Osteocyte (in vitro differentiated cells): Measurements from ENCODE around the gene SPON1. TPM values are rescaled to one million over a fixed set of nuclear protein-coding genes. Genes with fewer than 3 reads are reported as not detected.

Source experiments
- DNase-seq: peaks from one replicate; pipeline ENCODE4 v3.0.0; 2021; ENCODE audit warnings: mixed read lengths; ENCODE audit not compliant: unreplicated experiment; ENCODE audit errors: extremely low spot score
- H3K27ac Mint-ChIP-seq: one replicate; pipeline ENCODE4 v1.8.0; 2021; ENCODE audit warnings: mild to moderate bottlenecking, mixed read lengths; ENCODE audit not compliant: unreplicated experiment
- H3K27me3 Mint-ChIP-seq: one replicate; pipeline ENCODE4 v1.8.0; 2021; ENCODE audit warnings: mixed read lengths; ENCODE audit not compliant: unreplicated experiment
- H3K36me3 Mint-ChIP-seq: one replicate; pipeline ENCODE4 v1.8.0; 2021; ENCODE audit warnings: mixed read lengths; ENCODE audit not compliant: unreplicated experiment
- H3K4me1 Mint-ChIP-seq: one replicate; pipeline ENCODE4 v1.8.0; 2021; ENCODE audit warnings: mixed read lengths; ENCODE audit not compliant: unreplicated experiment
- H3K4me3 Mint-ChIP-seq: one replicate; pipeline ENCODE4 v1.8.0; 2021; ENCODE audit warnings: mild to moderate bottlenecking, moderate library complexity, mixed read lengths; ENCODE audit not compliant: unreplicated experiment
- H3K9me3 Mint-ChIP-seq: one replicate; pipeline ENCODE4 v1.8.0; 2021; ENCODE audit warnings: mixed read lengths; ENCODE audit not compliant: unreplicated experiment
- total RNA-seq: library from RNA; stranded (reverse); gene quantifications from 2 replicates; pipeline ENCODE4 v1.2.1, GENCODE V29; 2021
- TF ChIP-seq, protein P1 (sequence below): fragments of 200-600 bp; sonication (generic); IDR thresholded peaks from 2 replicates; pipeline ENCODE4 v1.5.0; 2021; ENCODE audit warnings: antibody characterized with exemption, mild to moderate bottlenecking, moderate library complexity

Gene SPON1
- total RNA-seq, 1 donor from 2014 or later: 0.05 TPM

DNA sequence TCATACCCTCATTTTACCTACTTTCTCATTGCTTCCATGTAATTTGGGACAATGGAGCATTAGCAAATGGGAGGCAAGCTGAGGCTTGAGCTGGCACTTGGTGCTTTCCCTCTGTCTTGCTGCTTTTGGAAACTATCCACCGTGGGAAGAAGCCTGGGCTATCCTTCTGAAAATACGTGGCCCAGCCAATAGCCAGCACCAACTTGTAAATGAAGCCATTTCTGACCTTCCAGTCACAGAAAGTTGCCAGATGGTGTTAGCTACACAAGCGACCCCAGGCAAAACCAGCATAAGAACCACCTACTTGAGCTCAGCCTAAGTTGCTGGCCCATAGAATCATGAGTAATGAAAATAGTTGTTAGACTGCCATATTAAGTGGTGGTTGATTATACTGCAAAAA lies 18.5 kb upstream of the SPON1 start:
- TF ChIP-seq, protein P1, sequence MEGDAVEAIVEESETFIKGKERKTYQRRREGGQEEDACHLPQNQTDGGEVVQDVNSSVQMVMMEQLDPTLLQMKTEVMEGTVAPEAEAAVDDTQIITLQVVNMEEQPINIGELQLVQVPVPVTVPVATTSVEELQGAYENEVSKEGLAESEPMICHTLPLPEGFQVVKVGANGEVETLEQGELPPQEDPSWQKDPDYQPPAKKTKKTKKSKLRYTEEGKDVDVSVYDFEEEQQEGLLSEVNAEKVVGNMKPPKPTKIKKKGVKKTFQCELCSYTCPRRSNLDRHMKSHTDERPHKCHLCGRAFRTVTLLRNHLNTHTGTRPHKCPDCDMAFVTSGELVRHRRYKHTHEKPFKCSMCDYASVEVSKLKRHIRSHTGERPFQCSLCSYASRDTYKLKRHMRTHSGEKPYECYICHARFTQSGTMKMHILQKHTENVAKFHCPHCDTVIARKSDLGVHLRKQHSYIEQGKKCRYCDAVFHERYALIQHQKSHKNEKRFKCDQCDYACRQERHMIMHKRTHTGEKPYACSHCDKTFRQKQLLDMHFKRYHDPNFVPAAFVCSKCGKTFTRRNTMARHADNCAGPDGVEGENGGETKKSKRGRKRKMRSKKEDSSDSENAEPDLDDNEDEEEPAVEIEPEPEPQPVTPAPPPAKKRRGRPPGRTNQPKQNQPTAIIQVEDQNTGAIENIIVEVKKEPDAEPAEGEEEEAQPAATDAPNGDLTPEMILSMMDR: no peak
- Mint-ChIP-seq H3K36me3 (no peaks in the 10 kb centered on the region), H3K4me1 (peaks cover 9% of the 10 kb centered on the region), H3K9me3 (no peaks in the 10 kb centered on the region), H3K27me3 (peaks cover 2% of the 10 kb centered on the region), H3K27ac (no peak overlapping the region), H3K4me3 (no peak overlapping the region)
- no peak for DNase-seq

DNA sequence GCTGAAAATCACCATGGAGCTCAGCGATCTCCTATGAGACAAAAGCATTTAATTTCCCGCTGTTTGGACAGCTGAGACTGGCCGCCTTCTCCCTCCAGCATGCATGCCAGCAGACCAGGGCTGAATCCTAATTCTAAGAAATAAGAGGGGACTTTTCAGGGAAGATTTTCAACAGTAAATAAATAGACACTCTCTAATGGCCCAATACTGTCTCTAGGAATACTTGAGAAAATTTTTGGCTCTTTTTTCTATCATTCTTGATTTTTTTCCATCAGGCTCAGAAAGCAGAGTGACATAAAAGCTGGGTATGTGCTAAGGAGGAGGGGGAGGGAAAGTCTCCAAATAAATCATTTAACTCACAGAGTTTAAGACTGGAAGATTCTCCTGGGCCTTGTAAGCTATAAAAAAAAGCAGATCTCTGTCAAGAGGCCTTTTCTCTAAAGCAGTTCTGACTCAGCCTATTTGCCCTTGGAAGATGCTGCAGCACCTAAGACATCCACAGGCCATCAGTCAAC lies 17.6 kb upstream of the SPON1 start:
- no peak overlapping the region for H3K4me3 Mint-ChIP-seq
- H3K4me1 Mint-ChIP-seq: peaks cover 9% of the 10 kb centered on the region
- H3K27ac Mint-ChIP-seq: no peak overlapping the region
- no peaks in the 10 kb centered on the region for H3K36me3 Mint-ChIP-seq
- H3K9me3 Mint-ChIP-seq: no peaks in the 10 kb centered on the region
- H3K27me3 Mint-ChIP-seq: peaks cover 7% of the 10 kb centered on the region
- no peak for DNase-seq
- TF ChIP-seq, protein P1: no peak

DNA sequence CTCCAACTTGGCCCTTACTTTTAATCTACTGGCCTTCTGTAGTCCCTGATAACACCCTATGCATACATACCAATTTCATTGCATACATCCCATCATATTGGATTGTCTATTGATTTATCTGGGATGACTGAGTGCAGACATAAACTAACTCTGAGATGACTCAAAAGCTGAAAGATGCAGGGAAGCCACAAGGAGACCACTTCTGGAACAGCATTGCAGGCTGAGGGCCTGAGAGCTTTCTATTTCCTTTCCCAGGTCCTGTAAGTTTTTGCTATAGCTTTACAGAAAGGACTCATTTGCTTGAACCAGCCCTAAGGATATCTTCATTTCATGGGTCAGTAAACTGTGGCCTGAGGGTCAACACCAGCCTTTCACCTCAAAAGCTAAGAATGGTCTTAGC lies 15.1 kb upstream of the SPON1 start:
- Mint-ChIP-seq H3K27me3 (peaks cover 16% of the 10 kb centered on the region), H3K4me1 (peaks cover 9% of the 10 kb centered on the region), H3K4me3 (no peak overlapping the region), H3K9me3 (no peaks in the 10 kb centered on the region), H3K27ac (no peak overlapping the region), H3K36me3 (no peaks in the 10 kb centered on the region)
- DNase-seq: no peak
- TF ChIP-seq, protein P1: no peak

DNA sequence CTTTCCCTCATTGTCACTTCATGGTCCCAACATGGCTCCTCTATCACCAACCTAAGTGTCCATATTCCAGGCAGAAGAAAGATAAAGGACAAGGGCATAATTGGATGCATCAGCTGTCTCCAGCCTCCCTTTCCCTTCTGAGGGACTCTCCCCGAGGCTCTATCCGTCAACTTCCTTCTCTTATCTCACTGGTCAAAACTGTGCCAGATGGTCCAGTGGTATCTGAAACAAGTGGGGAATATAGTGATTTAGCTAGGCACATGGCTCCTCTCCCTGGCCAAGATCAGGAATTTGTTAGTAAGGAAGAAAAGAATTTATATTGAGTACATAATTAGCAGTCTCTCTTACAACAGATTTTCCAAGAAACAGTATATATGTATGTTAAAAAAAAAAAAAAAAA lies 12.6 kb upstream of the SPON1 start:
- TF ChIP-seq, protein P1: no peak
- H3K9me3 Mint-ChIP-seq: no peaks in the 10 kb centered on the region
- peaks cover 30% of the 10 kb centered on the region for H3K27me3 Mint-ChIP-seq
- H3K4me1 Mint-ChIP-seq: no peaks in the 10 kb centered on the region
- H3K4me3 Mint-ChIP-seq: no peak overlapping the region
- DNase-seq: no peak
- no peak overlapping the region for H3K27ac Mint-ChIP-seq
- H3K36me3 Mint-ChIP-seq: no peaks in the 10 kb centered on the region

DNA sequence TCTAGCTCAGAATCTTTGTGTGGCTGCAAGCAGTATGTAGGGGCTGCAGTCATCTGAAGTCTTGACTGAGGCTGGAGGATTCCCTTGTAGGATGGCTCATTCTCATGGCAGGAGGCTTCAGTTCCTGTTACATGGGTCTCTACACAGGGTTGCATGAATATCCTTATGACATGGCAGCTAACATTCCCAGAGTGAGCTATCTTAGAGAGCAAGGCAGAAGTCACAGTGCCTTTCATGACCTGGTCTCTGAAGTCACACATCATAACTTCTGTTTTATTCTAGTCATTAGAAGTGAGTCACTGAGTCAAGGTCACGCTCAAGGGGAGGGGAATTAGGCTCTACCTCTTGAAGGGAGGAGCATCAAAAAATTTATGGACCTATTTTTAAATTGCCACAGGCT lies 10.3 kb upstream of the SPON1 start:
- DNase-seq: no peak
- Mint-ChIP-seq H3K9me3 (no peaks in the 10 kb centered on the region), H3K4me1 (no peaks in the 10 kb centered on the region), H3K27me3 (peaks cover 30% of the 10 kb centered on the region), H3K27ac (no peak overlapping the region), H3K36me3 (no peaks in the 10 kb centered on the region), H3K4me3 (no peak overlapping the region)
- TF ChIP-seq, protein P1: no peak
